GM21786 (cell line): ENCODE measurements around the gene OR52E6.

Experiments
- ATAC-seq: cut with Tn5 transposase; IDR thresholded peaks from one replicate; pipeline ENCODE4 v1.9.1; 2021; ENCODE audit not compliant: unreplicated experiment

The OR52E6 gene

GRCh38 chr11:5841797-5842196, at the start of gene OR52E6:
Gene OR52E6 (minus strand): TSS chr11:5841897. CDS start chr11:5841897, 0 bp downstream.
- ATAC-seq, result no peak

- ATAC-seq, result no peak
Observed at GRCh38 chr11:5891216-5891800, 49.6 kb upstream of the OR52E6 start.

DNA sequence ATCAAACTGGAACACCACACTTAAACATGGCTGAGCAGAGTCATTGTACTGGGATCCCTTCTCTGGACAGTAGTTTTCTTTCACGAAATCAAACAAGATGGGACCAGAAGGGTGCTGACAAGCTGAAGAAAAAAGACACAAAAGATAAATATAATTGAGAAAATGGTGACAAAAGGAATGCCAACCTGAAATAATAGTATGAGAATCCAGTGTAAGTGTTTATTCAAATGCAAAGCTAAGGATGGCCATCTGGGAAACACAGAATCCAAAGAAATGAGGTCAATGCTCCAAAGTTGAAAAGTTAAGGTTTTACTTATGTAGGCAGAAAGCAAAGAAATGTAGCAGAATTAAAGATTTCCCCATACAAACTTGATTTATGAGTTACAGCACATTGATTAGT, 46.0 kb upstream of the OR52E6 start:
- ATAC-seq, result no peak

DNA sequence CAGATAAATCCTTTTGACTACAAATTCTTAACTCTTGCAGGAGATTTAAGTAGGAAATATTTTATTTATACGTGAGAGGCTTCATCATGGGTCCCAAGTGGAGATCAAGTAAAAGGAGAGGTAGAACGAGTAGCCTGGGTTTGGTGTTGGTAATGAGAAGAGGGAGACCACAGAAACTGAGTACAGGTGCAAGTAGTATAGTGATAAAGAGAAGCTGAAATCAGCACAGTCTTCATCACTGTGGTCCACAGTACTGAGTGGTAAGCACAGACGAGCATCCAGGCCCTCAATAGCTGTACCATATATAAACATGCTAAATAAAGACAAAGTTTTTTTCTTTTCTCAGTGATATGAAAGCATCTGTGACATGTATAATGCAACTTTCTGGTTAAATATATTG, 45.5 kb upstream of the OR52E6 start:
- no peak for ATAC-seq

DNA sequence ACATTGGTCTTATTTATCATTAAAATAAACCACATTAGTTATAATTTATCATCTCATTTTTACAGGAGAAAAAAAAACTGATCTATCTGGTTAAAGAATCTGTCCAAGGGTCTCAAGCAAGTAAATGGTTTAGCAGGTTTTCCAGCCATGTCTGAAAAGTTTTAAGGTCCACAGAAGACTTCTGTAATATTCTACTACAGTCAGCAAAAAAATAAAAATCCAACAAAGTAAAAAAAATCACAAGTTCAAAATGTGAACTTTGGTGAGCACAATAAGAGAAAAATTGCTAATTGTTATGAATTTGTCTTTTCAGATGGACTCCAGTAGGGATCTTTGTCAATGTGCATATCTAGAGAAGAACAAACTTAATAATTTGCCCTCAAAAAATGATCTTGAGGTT, 40.1 kb upstream of the OR52E6 start:
- no peak for ATAC-seq

DNA sequence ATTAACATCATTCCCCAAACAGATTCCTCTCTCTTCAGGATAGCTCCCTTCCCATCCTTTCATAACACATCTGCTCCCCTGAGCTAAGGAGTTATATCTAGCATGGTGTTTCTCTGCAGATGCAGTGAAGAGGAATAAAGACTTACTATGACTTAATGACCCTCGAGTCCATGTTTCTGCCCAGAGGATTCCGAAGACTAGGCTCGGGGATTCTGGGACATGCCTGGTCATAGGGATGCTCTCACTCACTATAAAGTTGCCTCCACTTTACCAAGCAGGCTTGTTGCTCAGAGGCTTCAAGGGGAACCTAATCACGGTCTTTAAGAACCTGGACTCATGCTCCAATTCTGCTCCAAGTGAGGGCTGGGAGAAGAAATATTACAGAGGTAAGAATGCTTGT, 38.6 kb upstream of the OR52E6 start, which contains the start of gene OR52E4:
TSS of gene OR52E4 (plus strand) at position 301 of the 400 bp plus-strand sequence. CDS start 3,664 bp downstream, outside the sequence.
- no peak for ATAC-seq

GRCh38 chr11:5878564-5878963, 36.9 kb upstream of the OR52E6 start:
- no peak for ATAC-seq

DNA sequence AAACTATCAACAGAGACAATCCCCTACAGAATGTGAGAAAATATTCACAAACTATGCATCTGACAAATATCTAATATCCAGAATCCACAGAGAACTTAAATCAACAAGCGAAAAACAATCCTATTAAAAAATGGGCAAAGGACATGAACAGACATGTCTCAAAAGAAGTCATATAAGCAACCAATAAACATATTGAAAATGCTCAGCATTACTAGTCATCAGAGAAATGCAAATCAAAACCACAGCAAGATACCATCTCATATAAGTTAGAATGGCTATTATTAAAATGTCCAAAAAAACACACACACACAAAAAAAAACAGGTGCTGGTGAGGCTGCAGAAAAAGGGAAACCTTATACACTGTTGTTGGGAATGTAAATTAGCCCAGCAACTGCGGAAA, 24.1 kb upstream of the OR52E6 start:
- ATAC-seq, result no peak

DNA sequence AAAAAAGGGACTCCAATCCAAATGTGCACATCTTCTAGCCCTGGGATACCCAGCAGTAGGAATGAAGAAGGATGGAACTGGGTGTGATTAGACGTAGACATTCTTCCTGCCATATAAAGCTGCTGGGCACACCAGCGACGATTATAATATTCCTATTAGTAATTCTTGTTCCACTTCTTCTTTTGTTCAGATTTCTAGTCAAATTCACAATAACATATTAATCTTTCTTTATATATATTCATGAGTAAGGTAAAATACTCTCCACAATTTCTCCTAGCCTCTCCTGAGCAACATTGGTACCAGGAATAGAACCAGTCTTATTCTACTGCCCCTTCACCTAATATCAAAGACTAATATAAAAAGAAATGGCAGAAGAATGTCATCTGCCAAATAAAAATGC, 15.9 kb upstream of the OR52E6 start, which contains the start of gene OR52E8:
TSS of gene OR52E8 (minus strand) at position 101 of the 400 bp plus-strand sequence. CDS start at position 101, 0 bp downstream.
- ATAC-seq, result no peak

GRCh38 chr11:5851002-5851401, 9.3 kb upstream of the OR52E6 start:
- no peak for ATAC-seq

DNA sequence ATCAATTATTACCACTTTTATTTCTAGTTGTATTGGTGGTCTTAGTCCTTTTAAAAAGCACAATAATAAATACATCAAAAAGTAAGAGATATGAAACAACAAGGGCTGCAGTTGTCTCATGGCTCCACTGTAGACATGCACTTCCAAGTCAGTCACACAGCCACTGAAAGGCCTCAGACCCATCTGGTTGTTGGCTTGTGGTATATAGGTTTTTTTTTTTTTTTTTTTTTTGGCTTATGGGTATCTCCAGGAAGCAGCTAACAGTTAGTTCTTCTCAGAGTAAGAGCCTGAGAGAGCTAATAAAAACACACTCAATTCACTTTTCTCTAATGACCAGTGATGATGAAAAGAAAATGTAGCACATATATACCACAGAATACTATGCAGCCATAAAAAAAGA, 6.0 kb upstream of the OR52E6 start:
- no peak for ATAC-seq

- ATAC-seq, result no peak
Observed at GRCh38 chr11:5846701-5847100, 5.0 kb upstream of the OR52E6 start.

DNA sequence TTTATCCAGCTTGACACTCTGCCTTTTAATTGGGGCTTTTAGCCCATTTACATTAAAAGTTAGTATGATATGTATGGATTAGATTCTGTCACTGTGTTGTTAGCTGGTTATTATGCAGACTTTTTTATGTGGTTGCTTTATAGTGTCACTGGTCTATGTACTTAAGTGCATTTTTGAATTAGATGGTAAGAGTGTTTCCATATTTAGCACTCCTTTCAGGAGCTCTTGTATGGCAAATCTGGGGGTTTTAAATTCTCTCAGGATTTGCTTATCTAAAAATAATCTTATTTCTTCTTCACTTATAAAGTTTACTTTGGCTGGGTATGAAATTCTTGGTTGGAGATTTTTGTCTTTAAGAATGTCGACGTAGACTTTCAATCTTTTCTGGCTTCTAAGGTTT, 4.0 kb downstream of the OR52E6 start:
- no peak for ATAC-seq

DNA sequence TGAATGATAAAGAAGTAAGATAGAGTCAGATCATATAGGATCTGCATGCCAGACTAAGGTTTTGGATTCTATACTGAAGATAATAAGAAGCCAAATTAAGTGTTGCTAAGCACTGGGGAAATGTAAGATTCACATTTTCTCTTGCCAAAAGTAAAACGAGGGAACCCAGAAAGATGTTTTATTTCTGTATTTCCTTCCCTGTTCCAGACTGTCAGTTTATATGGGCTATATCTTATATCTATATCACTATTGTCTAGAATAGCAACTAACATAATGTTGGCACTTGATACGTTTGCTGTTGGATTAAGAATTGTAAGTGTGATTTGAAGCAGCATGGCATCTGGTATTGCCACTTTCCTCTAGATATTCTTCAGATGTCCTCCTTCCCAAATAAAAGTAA, 8.3 kb downstream of the OR52E6 start:
- no peak for ATAC-seq

- no peak for ATAC-seq
Observed at GRCh38 chr11:5831196-5831829, 10.4 kb downstream of the OR52E6 start.

GRCh38 chr11:5818245-5818886, 23.3 kb downstream of the OR52E6 start:
- ATAC-seq, result peak; percentile 71

GRCh38 chr11:5815534-5815933, 26.2 kb downstream of the OR52E6 start:
- no peak for ATAC-seq

GRCh38 chr11:5809905-5810795, 31.5 kb downstream of the OR52E6 start:
- ATAC-seq, result no peak

DNA sequence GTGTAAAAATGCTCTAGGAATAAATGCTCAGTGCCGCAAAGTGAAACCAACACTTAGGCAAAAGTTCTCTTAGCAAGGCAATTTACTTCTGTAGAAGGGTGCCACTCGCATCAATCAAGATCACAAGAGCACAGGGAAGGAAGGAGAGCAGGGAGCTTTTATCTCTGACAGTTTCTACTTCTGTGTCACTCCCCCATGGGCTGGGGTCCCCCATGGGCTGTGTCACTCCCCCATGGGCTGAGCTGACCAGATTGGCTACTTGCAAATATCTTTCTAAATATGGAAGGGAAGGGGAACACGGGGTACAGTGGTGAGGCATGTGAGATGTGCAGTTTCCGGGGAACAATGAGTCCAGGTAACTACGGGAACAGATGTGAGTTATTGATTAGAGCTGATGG, 32.6 kb downstream of the OR52E6 start:
- peak; percentile 41 for ATAC-seq

GRCh38 chr11:5808500-5809121, 33.1 kb downstream of the OR52E6 start, which contains the start of gene OR52N2:
Gene OR52N2 (plus strand): TSS chr11:5808924. CDS start chr11:5820336, 11,412 bp downstream.
- ATAC-seq, result peak; percentile 91

DNA sequence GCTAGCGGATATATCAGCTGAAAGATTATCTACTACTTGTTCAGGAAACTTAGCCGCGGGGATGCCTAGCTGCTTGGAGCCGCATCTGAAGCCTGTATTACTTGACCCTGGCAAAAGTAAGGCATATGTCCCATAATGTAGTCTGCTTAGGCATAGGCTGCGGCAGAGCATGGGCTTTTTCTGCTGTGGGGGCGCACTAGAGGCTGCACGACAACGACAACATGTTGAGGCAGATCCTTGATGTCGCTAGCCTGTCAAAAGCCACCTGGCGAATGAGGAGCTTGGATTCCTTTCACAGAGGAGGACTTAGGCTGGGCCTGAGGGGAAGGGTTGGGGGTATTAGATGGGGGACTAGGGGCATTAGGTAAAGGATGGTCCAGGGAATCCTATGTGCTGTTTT, 34.1 kb downstream of the OR52E6 start:
- ATAC-seq, result no peak
